Stimulated activated CD4-positive, alpha-beta T cell treated with anti-CD3 and anti-CD28 coated beads, Interleukin-12 subunit alpha, Interleukin-12 subunit beta, amount 100 ng/mL, for 24 hours (primary cell): Measurements from ENCODE around the gene TTC1.
"Not testable (repeated sequence)": the region's sequence is repeated elsewhere in the genome, so short reads cannot be mapped to it uniquely, and the experiment has no call there.

Experiments
- DNase-seq, 2 experiments: peaks; one replicate each; pipeline ENCODE4 v3.0.0-alpha.2; 2020; ENCODE audit warnings: low read depth in 2 of 2

Gene TTC1

GRCh38 chr5:160001457-160001856, 7.5 kb upstream of the TTC1 start:
- no peak for DNase-seq

- no peak for DNase-seq
Measured at GRCh38 chr5:160007514-160007913, 1.4 kb upstream of the TTC1 start.

- not testable (repeated sequence) for DNase-seq
Measured at GRCh38 chr5:160008529-160008876, 436 bp upstream of the TTC1 start.

GRCh38 chr5:160009591-160009989, 651 bp downstream of the TTC1 start:
- no peak for DNase-seq

GRCh38 chr5:160011471-160011870, 2.5 kb downstream of the TTC1 start:
- no peak for DNase-seq

GRCh38 chr5:160014197-160014596, 5.3 kb downstream of the TTC1 start:
- DNase-seq: not testable (repeated sequence)

- no peak for DNase-seq
Measured at GRCh38 chr5:160018945-160019625, 10.1 kb downstream of the TTC1 start.

GRCh38 chr5:160020266-160020770, 11.4 kb downstream of the TTC1 start:
- no peak for DNase-seq

GRCh38 chr5:160020964-160021363, 12.0 kb downstream of the TTC1 start:
- DNase-seq: no peak

- DNase-seq: peak in 1 of 2 experiments; percentile 26
Measured at GRCh38 chr5:160021831-160022446, 13.0 kb downstream of the TTC1 start.

- DNase-seq: no peak
Measured at GRCh38 chr5:160023007-160023907, 14.3 kb downstream of the TTC1 start.

- no peak for DNase-seq
Measured at GRCh38 chr5:160023908-160024630, 15.1 kb downstream of the TTC1 start.

GRCh38 chr5:160029004-160029403, 20.1 kb downstream of the TTC1 start:
- DNase-seq: no peak

GRCh38 chr5:160029540-160030139, 20.7 kb downstream of the TTC1 start:
- no peak for DNase-seq

- DNase-seq: no peak
Measured at GRCh38 chr5:160030631-160031377, 21.9 kb downstream of the TTC1 start.

GRCh38 chr5:160033546-160034252, 24.8 kb downstream of the TTC1 start:
- no peak for DNase-seq

- DNase-seq: no peak
Measured at GRCh38 chr5:160036243-160036642, 27.3 kb downstream of the TTC1 start.

- no peak for DNase-seq
Measured at GRCh38 chr5:160036884-160037283, 27.9 kb downstream of the TTC1 start.

GRCh38 chr5:160039810-160040470, 31.0 kb downstream of the TTC1 start:
- DNase-seq: no peak

GRCh38 chr5:160040471-160040835, 31.5 kb downstream of the TTC1 start:
- no peak for DNase-seq
